ENCODE results near the gene INTS3.

INTS3 gene

GRCh38 chr1:153748903-153749302 is 21.1 kb downstream of the INTS3 start:
- TF ChIP-seq, protein P1, sequence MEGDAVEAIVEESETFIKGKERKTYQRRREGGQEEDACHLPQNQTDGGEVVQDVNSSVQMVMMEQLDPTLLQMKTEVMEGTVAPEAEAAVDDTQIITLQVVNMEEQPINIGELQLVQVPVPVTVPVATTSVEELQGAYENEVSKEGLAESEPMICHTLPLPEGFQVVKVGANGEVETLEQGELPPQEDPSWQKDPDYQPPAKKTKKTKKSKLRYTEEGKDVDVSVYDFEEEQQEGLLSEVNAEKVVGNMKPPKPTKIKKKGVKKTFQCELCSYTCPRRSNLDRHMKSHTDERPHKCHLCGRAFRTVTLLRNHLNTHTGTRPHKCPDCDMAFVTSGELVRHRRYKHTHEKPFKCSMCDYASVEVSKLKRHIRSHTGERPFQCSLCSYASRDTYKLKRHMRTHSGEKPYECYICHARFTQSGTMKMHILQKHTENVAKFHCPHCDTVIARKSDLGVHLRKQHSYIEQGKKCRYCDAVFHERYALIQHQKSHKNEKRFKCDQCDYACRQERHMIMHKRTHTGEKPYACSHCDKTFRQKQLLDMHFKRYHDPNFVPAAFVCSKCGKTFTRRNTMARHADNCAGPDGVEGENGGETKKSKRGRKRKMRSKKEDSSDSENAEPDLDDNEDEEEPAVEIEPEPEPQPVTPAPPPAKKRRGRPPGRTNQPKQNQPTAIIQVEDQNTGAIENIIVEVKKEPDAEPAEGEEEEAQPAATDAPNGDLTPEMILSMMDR (IDR thresholded peaks at IDR 0.05; ENCODE audit: poor library complexity, severe bottlenecking): no peak
- H3K27me3 ChIP-seq (ENCODE audit: insufficient read depth, poor library complexity, severe bottlenecking): no peaks in the 10 kb centered on the region
- H3K9me3 ChIP-seq (ENCODE audit: severe bottlenecking): no peaks in the 10 kb centered on the region
- DNase-seq (ENCODE audit: low spot score): no peak
- no peak overlapping the region for H3K4me3 ChIP-seq (ENCODE audit: severe bottlenecking)
- H3K36me3 ChIP-seq (ENCODE audit: low read depth): peaks cover 94% of the 10 kb centered on the region
- no peak overlapping the region for H3K27ac ChIP-seq (ENCODE audit: poor library complexity, severe bottlenecking)
- ATAC-seq (ENCODE audit: low read depth): no peak
- H3K4me1 ChIP-seq (ENCODE audit: insufficient read depth, poor library complexity, severe bottlenecking): no peaks in the 10 kb centered on the region

GRCh38 chr1:153749408-153750005 is 21.7 kb downstream of the INTS3 start:
- Histone ChIP-seq H3K9me3 (ENCODE audit: severe bottlenecking) (no peaks in the 10 kb centered on the region), H3K27ac (ENCODE audit: poor library complexity, severe bottlenecking) (no peak overlapping the region), H3K4me1 (ENCODE audit: insufficient read depth, poor library complexity, severe bottlenecking) (no peaks in the 10 kb centered on the region), H3K36me3 (ENCODE audit: low read depth) (peaks cover 94% of the 10 kb centered on the region), H3K27me3 (ENCODE audit: insufficient read depth, poor library complexity, severe bottlenecking) (no peaks in the 10 kb centered on the region), H3K4me3 (ENCODE audit: severe bottlenecking) (no peak overlapping the region)
- ATAC-seq (ENCODE audit: low read depth) (peak; percentile 98), DNase-seq (ENCODE audit: low spot score) (no peak)
- TF ChIP-seq, protein P1 (IDR thresholded peaks at IDR 0.05; ENCODE audit: poor library complexity, severe bottlenecking): peak; percentile 93

DNA sequence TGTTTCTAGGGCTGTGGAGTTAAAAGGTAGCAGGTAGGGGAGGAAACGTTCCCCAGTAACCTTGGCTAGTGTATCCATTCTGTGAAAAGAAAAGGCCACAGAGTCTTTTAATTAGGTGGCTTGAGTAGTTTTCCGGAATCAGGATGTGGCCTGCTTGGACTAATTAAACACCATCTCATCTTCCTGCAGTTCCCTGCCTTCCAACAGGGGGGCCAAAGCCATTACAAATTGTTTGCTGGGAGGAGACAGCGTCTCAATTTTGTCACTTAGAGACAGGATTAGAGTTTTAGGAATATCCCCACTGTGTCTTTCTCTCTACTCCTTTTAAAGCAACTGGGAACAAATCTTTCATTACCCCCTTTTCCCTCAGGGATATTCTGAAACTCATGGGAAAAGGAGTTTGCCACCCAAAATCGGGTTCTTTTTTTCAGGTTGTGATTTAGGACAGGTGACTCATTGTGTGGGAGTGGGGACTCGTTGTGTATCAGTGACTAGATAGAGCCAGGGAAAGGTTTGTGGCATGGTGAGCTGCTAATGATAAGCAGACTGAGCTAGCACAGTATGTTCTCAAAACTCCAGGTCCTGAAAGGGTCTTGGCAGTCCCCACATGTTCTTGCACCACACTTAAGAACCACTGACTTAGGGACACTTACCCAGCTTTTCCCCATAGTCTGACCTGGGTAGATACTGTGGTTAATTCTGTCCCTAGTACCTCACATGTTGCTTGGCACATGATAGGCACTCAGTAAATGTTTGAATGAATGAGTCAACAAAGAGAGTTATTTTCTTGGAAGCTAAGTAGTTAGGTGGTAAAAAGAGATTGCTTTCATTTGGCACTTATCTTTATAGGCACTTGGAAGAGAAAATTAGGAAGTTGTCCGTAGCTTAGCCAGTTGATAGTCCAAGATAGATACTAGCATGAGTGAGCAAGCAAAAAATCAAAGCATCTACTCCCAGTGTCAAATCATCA is 22.5 kb downstream of the INTS3 start:
- no peak for DNase-seq (ENCODE audit: low spot score)
- H3K27me3 ChIP-seq (ENCODE audit: insufficient read depth, poor library complexity, severe bottlenecking): no peaks in the 10 kb centered on the region

DNA sequence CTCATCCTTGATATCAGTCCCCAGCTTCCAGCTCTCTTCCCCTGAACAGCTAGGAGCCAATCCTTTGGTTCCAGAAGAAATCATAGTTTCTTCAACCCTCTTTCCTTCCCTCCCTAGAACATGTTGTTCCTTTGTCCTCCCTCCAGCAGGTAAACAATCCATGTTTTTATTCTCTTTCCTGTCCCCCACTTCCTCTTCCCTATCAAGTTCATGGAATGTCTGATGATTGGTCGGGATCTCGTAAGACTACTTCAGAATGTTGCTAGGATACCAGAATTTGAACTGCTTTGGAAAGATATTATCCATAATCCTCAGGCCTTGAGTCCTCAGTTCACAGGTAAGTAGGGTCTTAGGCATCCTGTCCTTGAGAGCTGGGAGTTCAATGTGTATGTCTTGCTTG is 24.2 kb downstream of the INTS3 start:
- no peak overlapping the region for H3K4me3 ChIP-seq (ENCODE audit: severe bottlenecking)
- TF ChIP-seq, protein P1 (IDR thresholded peaks at IDR 0.05; ENCODE audit: poor library complexity, severe bottlenecking): no peak
- DNase-seq (ENCODE audit: low spot score) (no peak), ATAC-seq (ENCODE audit: low read depth) (no peak)
- H3K36me3 ChIP-seq (ENCODE audit: low read depth): peaks cover 92% of the 10 kb centered on the region
- H3K27me3 ChIP-seq (ENCODE audit: insufficient read depth, poor library complexity, severe bottlenecking): no peaks in the 10 kb centered on the region
- no peaks in the 10 kb centered on the region for H3K9me3 ChIP-seq (ENCODE audit: severe bottlenecking)
- no peaks in the 10 kb centered on the region for H3K4me1 ChIP-seq (ENCODE audit: insufficient read depth, poor library complexity, severe bottlenecking)
- H3K27ac ChIP-seq (ENCODE audit: poor library complexity, severe bottlenecking): no peak overlapping the region

More for the DNA sequence above, 22.5 kb downstream of the INTS3 start:
- no peak overlapping the region for H3K4me3 ChIP-seq (ENCODE audit: severe bottlenecking)
- peaks cover 95% of the 10 kb centered on the region for H3K36me3 ChIP-seq (ENCODE audit: low read depth)
- TF ChIP-seq, protein P1 (IDR thresholded peaks at IDR 0.05; ENCODE audit: poor library complexity, severe bottlenecking): no peak
- H3K4me1 ChIP-seq (ENCODE audit: insufficient read depth, poor library complexity, severe bottlenecking): no peaks in the 10 kb centered on the region
- no peaks in the 10 kb centered on the region for H3K9me3 ChIP-seq (ENCODE audit: severe bottlenecking)
- ATAC-seq (ENCODE audit: low read depth): no peak
- H3K27ac ChIP-seq (ENCODE audit: poor library complexity, severe bottlenecking): no peak overlapping the region
